Colonic mucosa (tissue), 4 donors: ENCODE data around the gene DDX1. TPM values are rescaled to one million over a fixed set of nuclear protein-coding genes. Genes with fewer than 3 reads are reported as not detected.

Experiments used
- DNase-seq: peaks from one replicate; pipeline ENCODE4 v3.0.0-alpha.2; 2020
- H3K27ac ChIP-seq: fragments of 200-600 bp; one replicate; pipeline ENCODE4 v1.8.0; 2021
- H3K27me3 ChIP-seq: fragments of 200-600 bp; one replicate; pipeline ENCODE4 v1.8.0; 2021
- H3K36me3 ChIP-seq: fragments of 200-600 bp; one replicate; pipeline ENCODE4 v1.8.0; 2021
- H3K4me1 ChIP-seq: fragments of 200-600 bp; one replicate; pipeline ENCODE4 v1.8.0; 2021; ENCODE audit warnings: mild to moderate bottlenecking
- H3K4me3 ChIP-seq: fragments of 200-600 bp; one replicate; pipeline ENCODE4 v1.8.0; 2021
- H3K9ac ChIP-seq, 2 donors: one replicate each; pipeline ENCODE4 v1.7.0; 2013; ENCODE audit warnings: control low read depth in 2 of 2, low read depth in 2 of 2, low read length in 2 of 2
- H3K9me3 ChIP-seq: fragments of 200-600 bp; one replicate; pipeline ENCODE4 v1.8.0; 2021
- intact Hi-C: fragments of 100-400 bp; cut with DNase I; formaldehyde crosslinking; loops from one replicate; pipeline ENCODE4 v1.14.1; 2022
- total RNA-seq, 2 donors: library from RNA; stranded (reverse); fragmentation: NEBNext Ultra II Directional in 1 of 2; extraction: Animal tissue kit (Norgen Biotek cat#: 25700) in 1 of 2; gene quantifications; one replicate each; pipeline ENCODE4 v1.2.1, GENCODE V29; 2021
- TF ChIP-seq, protein P1 (sequence below): fragments of 200-600 bp; IDR thresholded peaks from one replicate; pipeline ENCODE4 v1.8.0; 2022; ENCODE audit warnings: antibody characterized with exemption, mild to moderate bottlenecking
- donor health status: healthy.
- donor health status: DM: no; HTN: no; CAD: no.
- donor health status: DM: no; HTN: no; CAD: no.

The DDX1 gene
- total RNA-seq, 2 donors from 2014 or later = 71.6 to 91.3 TPM

DNA sequence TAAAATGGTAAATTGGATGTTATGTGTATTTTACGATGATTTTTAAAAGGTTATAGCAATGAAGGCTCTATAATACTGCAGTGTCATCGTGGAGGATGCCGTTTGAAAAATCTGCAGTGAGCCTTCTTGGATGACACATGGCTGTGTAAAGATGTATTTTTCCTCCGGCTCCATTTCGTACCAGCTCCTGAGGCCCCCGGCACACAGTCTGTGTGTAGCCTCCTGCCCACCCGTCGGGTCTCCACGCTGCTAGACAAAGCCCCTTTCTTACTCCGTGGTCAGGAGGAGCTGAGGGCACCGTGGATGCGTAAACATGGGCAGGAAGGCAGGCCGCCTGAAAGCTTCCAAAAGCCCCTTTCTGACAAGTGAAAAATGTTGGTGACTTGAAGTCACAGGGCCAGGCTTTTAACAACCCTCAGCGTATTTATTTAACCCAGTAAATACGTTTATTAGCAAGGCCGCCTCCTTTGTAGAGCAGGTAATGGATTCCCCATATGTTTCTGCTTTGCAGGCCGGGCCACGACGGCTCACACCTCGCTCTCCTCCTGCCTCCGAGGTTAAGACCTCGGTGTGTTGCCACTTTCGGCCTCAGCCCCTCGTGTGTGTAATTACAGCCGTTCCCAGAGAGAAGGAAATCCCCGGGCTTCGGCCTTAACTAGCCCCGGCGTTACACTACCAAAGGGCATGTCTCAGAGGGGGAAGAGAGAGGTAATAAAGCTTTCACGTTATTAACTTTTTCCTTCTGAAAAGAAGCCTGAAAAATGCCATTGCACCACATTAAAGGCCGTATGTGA lies 72.8 kb downstream of the DDX1 start:
- Histone ChIP-seq H3K36me3 (no peaks in the 10 kb centered on the region), H3K9ac (no peak overlapping the region), H3K9me3 (no peaks in the 10 kb centered on the region), H3K4me1 (no peaks in the 10 kb centered on the region), H3K4me3 (no peak overlapping the region), H3K27ac (no peak overlapping the region), H3K27me3 (no peaks in the 10 kb centered on the region)
- intact Hi-C loops = no loop called here
- TF ChIP-seq, protein P1, sequence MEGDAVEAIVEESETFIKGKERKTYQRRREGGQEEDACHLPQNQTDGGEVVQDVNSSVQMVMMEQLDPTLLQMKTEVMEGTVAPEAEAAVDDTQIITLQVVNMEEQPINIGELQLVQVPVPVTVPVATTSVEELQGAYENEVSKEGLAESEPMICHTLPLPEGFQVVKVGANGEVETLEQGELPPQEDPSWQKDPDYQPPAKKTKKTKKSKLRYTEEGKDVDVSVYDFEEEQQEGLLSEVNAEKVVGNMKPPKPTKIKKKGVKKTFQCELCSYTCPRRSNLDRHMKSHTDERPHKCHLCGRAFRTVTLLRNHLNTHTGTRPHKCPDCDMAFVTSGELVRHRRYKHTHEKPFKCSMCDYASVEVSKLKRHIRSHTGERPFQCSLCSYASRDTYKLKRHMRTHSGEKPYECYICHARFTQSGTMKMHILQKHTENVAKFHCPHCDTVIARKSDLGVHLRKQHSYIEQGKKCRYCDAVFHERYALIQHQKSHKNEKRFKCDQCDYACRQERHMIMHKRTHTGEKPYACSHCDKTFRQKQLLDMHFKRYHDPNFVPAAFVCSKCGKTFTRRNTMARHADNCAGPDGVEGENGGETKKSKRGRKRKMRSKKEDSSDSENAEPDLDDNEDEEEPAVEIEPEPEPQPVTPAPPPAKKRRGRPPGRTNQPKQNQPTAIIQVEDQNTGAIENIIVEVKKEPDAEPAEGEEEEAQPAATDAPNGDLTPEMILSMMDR = no peak
- DNase-seq = no peak

DNA sequence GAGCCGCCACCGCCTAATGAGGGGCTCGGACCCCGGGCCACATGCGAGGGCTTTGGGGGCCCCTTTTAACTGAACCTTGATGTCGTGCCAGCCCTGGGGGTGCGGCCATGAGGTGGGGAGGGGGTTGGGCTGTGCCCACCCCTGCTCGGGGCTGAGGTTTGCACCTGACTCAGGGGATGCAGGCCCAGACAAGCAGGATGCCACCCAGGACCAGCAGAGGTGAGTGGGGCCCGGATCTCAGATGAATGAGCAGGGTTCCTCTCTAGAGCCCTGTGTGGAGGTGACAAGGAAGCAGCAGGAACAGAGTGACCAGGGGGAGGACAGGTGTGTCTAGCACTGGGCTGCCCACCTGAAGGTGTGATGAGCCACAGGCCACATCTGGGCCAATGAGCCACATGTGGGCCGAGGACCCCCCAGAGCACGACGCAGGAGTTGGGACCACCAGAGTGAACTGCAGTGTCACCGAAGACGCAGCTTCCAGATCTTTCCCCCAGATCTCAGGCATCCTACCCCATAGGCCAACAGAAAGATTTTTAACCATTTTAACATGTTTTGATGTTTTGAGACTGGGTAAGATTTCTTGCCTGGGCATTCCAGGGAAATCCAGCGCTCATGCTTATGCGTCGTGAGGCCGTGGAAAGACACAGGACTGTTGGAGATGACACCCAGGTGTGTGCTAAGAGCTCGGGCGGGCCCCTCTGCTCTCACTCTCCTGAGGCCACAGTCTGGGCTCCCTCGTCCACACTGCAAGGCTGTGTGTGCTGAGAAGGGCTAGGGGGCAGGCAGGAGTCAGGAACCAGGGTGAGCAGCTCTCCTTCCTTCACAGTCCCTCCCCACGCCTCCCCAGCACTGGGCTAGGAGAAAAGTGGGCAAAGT lies 73.6 kb downstream of the DDX1 start:
- no peaks in the 10 kb centered on the region for H3K36me3 ChIP-seq
- H3K4me3 ChIP-seq = no peak overlapping the region
- no peaks in the 10 kb centered on the region for H3K27me3 ChIP-seq
- H3K4me1 ChIP-seq = no peaks in the 10 kb centered on the region
- intact Hi-C loops = no loop called here
- DNase-seq = peak; percentile 52
- no peak overlapping the region for H3K27ac ChIP-seq
- H3K9ac ChIP-seq = no peak overlapping the region
- TF ChIP-seq, protein P1 = no peak
- no peaks in the 10 kb centered on the region for H3K9me3 ChIP-seq

DNA sequence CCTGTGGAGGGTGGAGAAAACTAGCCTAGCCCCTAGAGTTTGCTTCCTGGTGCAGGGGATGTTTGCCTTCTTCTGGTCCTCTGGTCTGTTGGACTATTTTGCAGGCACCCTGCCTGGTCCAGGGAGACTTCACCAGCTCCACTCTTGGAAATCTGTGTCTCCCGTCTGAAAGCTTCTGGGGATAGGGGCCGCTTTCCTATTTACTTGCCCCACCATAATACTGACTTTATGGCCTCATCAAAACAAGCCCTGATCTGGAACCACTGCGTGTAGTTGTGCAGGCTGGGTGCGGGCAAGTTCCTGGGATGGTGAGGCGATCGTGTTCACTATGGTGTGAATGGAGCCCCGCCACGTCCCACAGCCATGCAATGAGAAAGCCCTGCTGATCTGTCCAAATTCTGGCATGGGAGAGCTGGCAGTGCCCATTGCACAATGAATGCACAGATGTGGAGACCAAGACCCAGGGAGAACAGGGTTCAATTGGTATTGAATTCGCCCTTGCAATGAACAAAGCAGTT lies 74.3 kb downstream of the DDX1 start:
- Histone ChIP-seq H3K36me3 (no peaks in the 10 kb centered on the region), H3K4me1 (no peaks in the 10 kb centered on the region), H3K27ac (no peak overlapping the region), H3K4me3 (no peak overlapping the region), H3K9me3 (no peaks in the 10 kb centered on the region), H3K27me3 (no peaks in the 10 kb centered on the region), H3K9ac (no peak overlapping the region)
- TF ChIP-seq, protein P1 = no peak
- no peak for DNase-seq
- intact Hi-C loops = no loop called here

DNA sequence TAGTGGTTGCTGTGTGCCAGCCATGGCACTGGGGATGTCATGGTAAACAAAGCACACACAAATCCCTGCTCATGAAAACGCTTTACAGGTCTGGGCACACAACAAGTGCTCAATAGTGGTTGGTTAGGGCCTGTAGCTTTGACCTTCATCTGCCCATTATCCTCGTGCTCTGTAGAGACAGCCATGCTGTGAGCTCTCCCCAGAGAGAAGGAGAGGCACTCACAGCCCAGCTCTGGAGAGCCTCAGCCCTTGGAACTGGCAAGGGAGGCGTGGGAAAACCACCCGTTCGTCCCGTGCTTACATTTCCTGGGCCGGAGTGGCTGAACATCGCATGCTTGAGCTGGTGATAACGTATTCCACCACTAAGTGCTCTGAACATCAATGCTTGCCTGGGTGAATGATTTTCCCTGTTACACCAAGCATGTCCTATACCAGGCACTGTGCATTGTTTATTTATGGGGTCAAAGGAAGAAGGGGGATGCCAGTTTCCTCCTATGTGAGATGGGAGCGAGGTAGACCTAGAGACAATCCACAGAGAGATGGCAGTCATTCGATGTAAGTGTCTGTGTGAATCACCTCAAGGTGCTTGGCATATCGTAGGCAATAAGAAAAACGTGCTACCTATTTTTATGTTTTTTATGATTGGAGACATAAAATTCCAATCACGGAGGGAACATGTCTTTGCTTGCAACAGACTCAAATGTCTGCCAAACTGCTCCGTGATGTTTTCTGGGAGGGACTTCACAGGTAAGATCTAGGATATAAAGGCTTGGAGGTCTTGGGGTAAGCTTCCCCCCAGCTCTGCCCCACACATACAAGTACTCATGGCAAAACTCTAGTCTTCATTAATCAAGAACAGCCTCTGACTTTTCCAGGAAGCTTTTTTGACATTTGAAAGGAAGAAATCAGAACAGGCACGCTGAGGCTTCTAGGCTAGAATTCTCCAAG lies 75.5 kb downstream of the DDX1 start:
- H3K9me3 ChIP-seq = no peaks in the 10 kb centered on the region
- H3K4me3 ChIP-seq = no peak overlapping the region
- no peak overlapping the region for H3K9ac ChIP-seq
- H3K36me3 ChIP-seq = no peaks in the 10 kb centered on the region
- TF ChIP-seq, protein P1 = no peak
- H3K27ac ChIP-seq = no peak overlapping the region
- no peak for DNase-seq
- no peaks in the 10 kb centered on the region for H3K4me1 ChIP-seq
- intact Hi-C loops = no loop called here
- no peaks in the 10 kb centered on the region for H3K27me3 ChIP-seq
